Coronary artery (tissue), 2 donors: ENCODE measurements around the gene FGF13.

Experiments
- DNase-seq: peaks from one replicate; pipeline ENCODE4 v3.0.0-alpha.2; 2017; ENCODE audit warnings: low spot score
- H3K27ac ChIP-seq, 2 donors: fragments of 200-600 bp; sonication (generic); one replicate each; pipeline ENCODE4 v1.5.1; 2016 to 2019
- H3K4me3 ChIP-seq: fragments of 200-600 bp; sonication (generic); 2 replicates; pipeline ENCODE4 v1.5.1; 2016; ENCODE audit warnings: mild to moderate bottlenecking, moderate library complexity
- CTCF ChIP-seq: fragments of 200-600 bp; sonication (generic); IDR thresholded peaks from one replicate; pipeline ENCODE4 v1.5.1; 2019; ENCODE audit warnings: antibody characterized with exemption

The FGF13 gene

GRCh38 chrX:138742217-138742616 is 30.7 kb upstream of the FGF13 start:
- Histone ChIP-seq H3K27ac (no peak overlapping the region), H3K4me3 (no peak overlapping the region)
- no peak for DNase-seq
- no peak for TF ChIP-seq CTCF

DNA sequence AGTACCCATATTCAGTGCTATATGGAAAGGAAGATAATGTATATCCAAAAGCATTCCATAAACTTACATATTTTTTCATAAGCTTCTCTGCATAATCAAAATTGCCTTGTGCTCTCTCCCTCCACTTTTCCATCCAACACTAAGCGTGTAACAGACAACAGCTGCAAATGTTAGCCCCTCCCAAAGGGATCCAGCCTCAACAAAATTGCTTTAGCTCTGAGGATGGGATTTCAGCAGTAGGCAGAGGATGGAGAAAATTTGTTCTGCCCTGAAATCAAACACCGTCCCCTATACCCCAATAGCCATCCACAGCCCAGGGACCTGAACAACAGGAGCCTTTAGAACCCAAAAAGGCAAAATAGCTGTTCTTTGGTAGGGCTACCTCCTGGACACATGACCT is 28.8 kb upstream of the FGF13 start:
- TF ChIP-seq CTCF: no peak
- no peak for DNase-seq
- Histone ChIP-seq H3K4me3 (no peak overlapping the region), H3K27ac (no peak overlapping the region)

DNA sequence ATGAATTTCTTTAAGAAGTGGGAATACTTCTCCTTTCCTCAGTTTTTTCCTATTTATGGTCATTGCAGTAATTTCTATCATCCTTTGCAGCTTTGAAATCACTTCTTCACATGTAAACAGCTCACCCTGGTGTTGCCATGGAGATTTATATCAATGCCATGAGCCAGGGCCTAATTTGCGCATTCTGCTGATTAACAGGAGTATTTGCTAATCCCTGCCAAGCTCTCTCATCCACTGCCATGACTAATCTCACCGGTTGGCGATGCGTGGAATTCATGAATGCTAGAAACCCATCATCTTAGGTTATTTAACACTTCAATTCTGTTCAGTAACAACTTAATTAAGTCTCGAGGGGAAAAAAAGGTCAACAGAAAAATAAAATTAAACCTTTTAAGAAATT is 11.8 kb upstream of the FGF13 start:
- H3K27ac ChIP-seq: no peak overlapping the region
- no peak overlapping the region for H3K4me3 ChIP-seq
- no peak for TF ChIP-seq CTCF
- no peak for DNase-seq

- DNase-seq: no peak
- no peak for TF ChIP-seq CTCF
- H3K27ac ChIP-seq: peak overlapping the region in 1 of 2 donors; percentile 17
- no peak overlapping the region for H3K4me3 ChIP-seq
Measured at GRCh38 chrX:138719396-138719795, 7.9 kb upstream of the FGF13 start.

GRCh38 chrX:138718941-138719340 is 7.4 kb upstream of the FGF13 start:
- no peak overlapping the region for H3K4me3 ChIP-seq
- no peak for DNase-seq

DNA sequence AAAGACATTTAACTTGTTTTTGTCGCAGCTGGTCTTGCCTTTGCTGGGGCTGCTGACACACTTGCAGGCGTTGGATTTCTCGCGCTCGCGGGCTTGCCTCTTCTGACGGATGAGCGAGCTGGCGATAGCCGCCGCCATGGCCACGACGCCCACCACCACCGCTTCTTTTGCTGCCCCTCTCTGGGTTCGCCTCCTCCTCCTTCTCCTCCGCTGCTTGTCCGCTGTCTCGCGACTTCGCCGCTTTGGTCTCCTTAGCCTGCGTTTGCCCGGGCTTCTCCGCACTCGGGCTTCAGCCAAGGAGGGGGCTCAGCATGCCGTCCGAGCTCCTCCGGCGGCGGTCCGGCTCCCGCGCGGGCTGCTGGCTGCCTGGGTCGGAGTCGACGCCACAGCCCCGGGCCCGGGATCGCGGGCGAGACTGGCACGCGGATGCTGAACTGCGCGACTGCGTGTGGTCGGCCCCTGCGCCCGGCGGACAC is 613 bp downstream of the FGF13 start:
- Histone ChIP-seq H3K27ac (peak overlapping the region; percentile 8 to 86), H3K4me3 (peak overlapping the region; percentile 75)
- no peak for TF ChIP-seq CTCF
- peak; percentile 72 for DNase-seq

More at GRCh38 chrX:138718941-138719340, 7.4 kb upstream of the FGF13 start:
- peak overlapping the region in 1 of 2 donors; percentile 17 for H3K27ac ChIP-seq
- no peak for TF ChIP-seq CTCF

DNA sequence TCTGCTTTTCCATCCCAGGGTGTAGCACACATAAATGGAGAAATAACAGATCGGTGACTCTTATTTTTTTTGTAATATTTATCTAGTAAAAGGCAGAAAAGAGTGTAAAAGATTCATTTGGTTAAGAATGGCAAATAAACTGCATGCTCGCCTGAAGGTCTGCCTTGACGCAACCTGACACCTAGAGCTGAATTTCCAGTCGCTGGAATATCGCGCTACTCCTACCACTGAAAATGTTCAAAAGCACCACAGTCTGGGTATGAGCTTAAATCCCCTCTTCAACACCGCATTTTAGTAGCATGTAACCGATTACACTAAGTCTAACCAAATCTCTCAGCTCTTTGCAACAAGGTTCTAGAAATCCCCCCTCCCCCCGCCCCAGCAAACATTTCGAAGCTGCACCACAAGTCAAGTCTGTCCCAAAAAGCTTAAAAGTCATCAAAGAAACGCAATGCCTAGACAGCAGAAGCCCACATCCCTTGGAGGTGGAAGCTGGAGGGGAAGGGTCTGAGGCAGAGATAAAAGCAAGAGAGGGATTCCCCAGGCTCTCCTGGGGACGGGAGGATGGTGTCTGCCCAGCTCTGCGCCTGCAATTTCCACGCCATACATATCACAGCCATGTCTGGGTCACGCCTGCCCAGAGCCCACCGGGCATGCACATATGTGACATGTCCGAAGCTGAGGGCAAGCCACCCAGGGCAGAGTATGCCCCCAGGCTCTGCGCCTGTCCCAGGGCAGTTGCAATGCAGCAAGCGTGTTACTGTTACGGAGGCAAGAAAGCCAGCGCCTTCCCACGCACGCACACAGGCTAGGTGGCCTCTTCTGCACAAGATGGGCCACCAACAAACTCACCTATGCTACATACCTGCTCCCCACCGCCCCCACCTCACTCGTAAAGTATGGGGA is 1.4 kb downstream of the FGF13 start:
- peak; percentile 72 for DNase-seq
- peak overlapping the region; percentile 75 for H3K4me3 ChIP-seq
- peak overlapping the region; percentile 8 to 86 for H3K27ac ChIP-seq
- no peak for TF ChIP-seq CTCF
